Astrocyte (in vitro differentiated cells and primary cell): ENCODE measurements around the gene NT5C.

Experiments used
- CTCF ChIP-seq: IDR thresholded peaks from 2 replicates; pipeline ENCODE4 v1.5.1; 2011; ENCODE audit warnings: low read depth, mild to moderate bottlenecking, inconsistent platforms, low read length, moderate library complexity; ENCODE audit not compliant: insufficient read depth
- EZH2 ChIP-seq: IDR thresholded peaks from 2 replicates; pipeline ENCODE4 v1.6.1; 2012; ENCODE audit warnings: mild to moderate bottlenecking, low read length, inconsistent platforms; ENCODE audit not compliant: insufficient read depth

- no peak for TF ChIP-seq CTCF
- peak; percentile 66 for TF ChIP-seq EZH2
Observed at GRCh38 chr17:75109407-75110233, 21.9 kb downstream of the NT5C start, which contains the start of gene ARMC7.
